Choroid plexus epithelial cell (primary cell): ENCODE measurements around the gene DPEP1.
"Not testable (repeated sequence)": the region's sequence is repeated elsewhere in the genome, so short reads cannot be mapped to it uniquely, and the experiment has no call there.

Experiments
- DNase-seq: peaks from one replicate; pipeline ENCODE4 v3.0.0-alpha.2; 2010; ENCODE audit warnings: low read depth
- H3K4me3 ChIP-seq: 2 replicates; pipeline ENCODE4 v1.5.1; 2011; ENCODE audit warnings: low read depth, mild to moderate bottlenecking, control low read depth, low read length, moderate library complexity
- TF ChIP-seq, protein P1 (sequence below): conservative IDR thresholded peaks from 2 replicates; pipeline ENCODE4 v1.5.1; 2011; ENCODE audit warnings: low read depth, mild to moderate bottlenecking, control low read depth, inconsistent platforms, low read length, moderate library complexity

Gene DPEP1

DNA sequence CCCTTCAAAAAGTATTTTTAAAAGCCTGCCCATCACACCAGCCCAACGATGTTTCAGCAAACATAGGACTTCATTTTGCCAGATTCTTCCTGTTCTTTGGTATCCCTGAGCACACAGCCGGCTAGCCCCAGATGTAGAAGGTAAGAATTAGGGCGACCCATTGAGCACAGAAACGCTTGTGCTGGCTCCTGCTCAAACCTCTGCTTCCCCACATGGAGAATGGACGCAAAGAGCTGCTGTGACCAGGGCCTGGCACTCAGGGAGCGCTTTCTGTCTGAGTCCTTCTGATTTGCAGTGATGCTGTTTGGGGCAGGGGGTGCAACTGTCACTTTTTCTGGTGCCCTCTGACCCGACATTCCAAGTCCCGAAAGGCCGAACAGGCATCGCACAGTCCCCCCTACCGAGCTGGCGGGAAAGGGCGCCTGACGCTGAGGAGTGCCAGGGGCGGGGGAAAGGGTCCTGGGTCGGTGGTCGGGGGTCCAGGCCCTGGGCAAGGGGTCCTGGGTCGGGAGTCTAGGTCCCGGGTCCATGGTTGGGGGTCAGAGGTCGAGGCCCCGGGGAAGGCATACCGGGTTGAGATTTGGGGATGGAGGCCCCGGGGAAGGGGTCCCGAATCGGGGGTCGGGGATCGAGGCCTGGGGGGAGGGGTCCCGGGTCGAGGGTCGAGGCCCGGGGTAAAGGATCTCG, 43.1 kb downstream of the DPEP1 start:
- peak overlapping the region; percentile 100 for H3K4me3 ChIP-seq
- TF ChIP-seq, protein P1, sequence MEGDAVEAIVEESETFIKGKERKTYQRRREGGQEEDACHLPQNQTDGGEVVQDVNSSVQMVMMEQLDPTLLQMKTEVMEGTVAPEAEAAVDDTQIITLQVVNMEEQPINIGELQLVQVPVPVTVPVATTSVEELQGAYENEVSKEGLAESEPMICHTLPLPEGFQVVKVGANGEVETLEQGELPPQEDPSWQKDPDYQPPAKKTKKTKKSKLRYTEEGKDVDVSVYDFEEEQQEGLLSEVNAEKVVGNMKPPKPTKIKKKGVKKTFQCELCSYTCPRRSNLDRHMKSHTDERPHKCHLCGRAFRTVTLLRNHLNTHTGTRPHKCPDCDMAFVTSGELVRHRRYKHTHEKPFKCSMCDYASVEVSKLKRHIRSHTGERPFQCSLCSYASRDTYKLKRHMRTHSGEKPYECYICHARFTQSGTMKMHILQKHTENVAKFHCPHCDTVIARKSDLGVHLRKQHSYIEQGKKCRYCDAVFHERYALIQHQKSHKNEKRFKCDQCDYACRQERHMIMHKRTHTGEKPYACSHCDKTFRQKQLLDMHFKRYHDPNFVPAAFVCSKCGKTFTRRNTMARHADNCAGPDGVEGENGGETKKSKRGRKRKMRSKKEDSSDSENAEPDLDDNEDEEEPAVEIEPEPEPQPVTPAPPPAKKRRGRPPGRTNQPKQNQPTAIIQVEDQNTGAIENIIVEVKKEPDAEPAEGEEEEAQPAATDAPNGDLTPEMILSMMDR: no peak
- no peak for DNase-seq

DNA sequence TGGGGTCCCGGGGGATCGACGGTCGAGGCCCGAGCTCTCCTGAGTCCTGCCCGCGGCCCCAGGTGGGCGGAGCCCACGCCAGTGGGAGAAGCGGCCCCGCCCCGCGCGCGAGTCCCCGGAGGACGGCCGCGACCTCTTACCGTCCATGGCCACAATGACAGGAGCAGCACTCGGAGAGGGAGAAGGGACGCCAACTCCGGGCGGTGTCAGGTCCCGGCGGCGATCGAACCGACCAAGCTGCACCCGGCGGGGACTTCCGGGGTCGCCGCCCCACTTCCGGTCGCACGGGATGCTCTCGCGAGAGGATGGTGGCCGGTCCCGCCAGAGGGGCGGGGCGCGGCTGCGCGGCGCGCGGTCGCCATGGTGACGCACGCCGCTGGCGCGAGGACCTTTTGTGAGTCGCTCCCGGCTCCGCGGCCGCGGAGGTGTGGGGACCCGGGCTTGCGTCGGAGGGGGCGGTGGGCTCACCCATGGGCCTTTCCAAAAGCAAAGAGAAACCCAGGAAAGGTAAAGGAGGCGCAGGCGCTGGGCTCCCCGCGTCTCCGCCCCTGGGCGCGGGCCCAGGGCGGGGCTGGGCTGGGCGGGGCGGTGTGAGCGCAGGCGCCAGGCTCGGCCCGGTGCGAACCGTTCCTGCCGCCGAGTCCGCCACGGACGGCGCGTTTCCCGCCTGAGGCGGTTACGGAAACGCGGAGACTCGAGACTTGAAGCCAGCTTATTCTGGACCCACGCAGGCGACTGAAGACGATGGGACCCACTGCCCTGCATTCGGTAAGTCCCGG, 44.2 kb downstream of the DPEP1 start, which contains the start of the genes CHMP1A and SPATA33:
Gene CHMP1A, minus strand, starts transcription at position 267 of the 779 bp plus-strand sequence. Its CDS starts 120 bp downstream, at position 147.
Gene SPATA33, plus strand, starts transcription at position 395 of the 779 bp plus-strand sequence. Its CDS starts 76 bp downstream, at position 471.
- H3K4me3 ChIP-seq: peak within 1 kb of the TSS; percentile 100
- TF ChIP-seq, protein P1: no peak
- DNase-seq: peak; percentile 86

DNA sequence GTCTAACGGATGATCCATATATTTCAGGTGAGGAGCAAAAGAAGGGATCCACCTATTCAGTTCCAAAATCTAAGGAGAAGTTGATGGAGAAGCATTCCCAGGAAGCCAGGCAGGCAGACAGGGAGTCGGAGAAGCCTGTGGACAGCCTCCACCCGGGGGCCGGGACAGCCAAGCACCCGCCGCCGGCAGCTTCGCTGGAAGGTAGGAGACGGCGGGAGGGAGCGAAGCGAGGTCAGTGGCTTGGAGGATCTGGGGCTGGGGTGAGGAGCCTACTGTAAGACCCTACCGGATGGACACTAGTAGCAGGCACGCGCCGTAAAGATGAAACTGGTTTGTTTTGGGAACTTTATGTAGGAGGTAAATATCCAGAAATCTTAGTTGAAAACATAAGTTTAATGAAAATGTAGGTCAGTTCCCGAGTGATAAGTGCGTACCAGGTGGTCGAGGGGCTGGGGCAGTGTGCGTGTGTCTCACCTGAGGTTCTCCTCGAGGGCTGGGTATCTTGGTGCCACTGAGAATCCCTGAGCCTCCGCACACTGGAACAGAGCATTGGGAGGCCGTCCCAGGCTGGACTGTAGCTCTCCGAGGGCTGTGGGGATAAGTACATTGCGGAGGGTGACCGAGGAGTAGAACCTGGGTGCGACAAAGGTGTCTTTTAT, 44.9 kb downstream of the DPEP1 start:
- peak; percentile 15 for DNase-seq
- TF ChIP-seq, protein P1: no peak
- H3K4me3 ChIP-seq: peak overlapping the region; percentile 100

DNA sequence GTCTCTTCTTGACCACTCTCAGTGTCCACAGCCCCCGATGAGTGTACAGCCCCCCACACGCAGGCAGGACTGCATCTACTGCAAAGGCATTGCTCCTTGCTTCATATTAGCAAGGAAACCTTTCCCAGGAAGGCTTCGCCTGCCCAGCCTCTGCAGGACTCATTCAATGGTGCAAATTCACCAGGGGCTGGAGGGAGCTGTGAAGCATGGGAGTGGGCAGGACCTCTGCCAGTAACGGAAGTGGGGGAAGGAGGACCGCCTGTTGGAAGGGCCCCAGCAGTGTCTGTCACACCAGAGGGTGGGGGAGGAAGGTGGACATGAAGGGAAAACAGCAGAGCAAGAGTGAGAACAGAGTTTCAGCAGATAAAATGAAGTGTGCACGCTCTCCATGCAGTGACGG, 46.7 kb downstream of the DPEP1 start:
- H3K4me3 ChIP-seq: no peak overlapping the region
- TF ChIP-seq, protein P1: no peak
- DNase-seq: no peak

DNA sequence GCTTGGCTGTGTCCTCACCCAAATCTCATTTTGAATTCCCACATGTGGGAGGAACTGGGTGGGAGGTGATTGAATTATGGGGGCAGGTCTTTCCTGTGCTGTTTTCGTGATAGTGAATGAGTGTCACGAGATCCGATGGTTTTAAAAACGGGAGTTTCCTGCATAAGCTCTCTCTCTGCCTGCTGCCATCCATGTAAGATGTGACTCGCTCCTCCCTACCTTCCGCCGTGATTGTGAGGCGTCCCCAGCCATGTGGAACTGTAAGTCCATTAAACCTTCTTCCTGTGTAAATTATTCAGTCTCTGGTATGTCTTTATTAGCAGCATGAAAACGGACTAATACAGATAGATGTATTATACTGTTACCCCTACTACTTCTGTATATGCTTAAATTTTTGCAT, 47.8 kb downstream of the DPEP1 start:
- TF ChIP-seq, protein P1: no peak
- no peak for DNase-seq
- no peak overlapping the region for H3K4me3 ChIP-seq

DNA sequence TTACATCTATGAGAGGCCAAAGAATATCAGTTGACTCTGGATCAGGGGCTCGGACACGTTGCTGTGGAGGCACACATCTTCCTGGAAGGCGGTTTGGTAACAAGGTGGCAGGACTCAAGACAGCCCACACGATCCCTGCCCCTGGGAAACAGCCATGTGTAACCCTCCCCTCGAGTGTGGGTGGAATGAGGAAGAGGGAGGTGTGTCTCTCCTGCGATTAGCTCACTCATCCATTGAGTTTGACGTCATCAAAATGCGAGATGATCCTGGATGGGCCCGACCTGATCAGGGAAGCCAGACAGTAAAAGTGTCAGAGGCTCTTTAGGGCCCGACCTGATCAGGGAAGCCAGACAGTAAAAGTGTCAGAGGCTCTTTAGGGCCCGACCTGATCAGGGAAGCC, 50.8 kb downstream of the DPEP1 start:
- not testable (repeated sequence) for H3K4me3 ChIP-seq, DNase-seq

DNA sequence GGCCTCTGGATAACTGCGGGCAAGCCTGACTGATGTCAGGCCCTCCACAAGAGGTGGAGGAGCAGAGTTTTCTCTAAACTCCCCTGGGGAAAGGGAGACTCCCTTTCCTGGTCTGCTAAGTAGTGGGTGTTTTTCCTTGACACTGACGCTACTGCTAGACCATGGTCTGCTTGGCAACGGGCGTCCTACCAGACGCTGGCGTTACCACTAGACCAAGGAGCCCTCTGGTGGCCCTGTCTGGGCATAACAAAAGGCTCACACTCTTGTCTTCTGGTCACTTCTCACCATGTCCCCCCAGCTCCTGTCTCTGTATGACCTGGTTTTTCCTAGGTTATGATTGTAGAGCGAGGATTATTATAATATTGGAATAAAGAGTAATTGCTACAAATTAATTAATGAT, 53.6 kb downstream of the DPEP1 start:
- TF ChIP-seq, protein P1: peak; percentile 63
- peak; percentile 70 for DNase-seq
- H3K4me3 ChIP-seq: not testable (repeated sequence)
